ENCODE results near the gene MITF.

- TF ChIP-seq POLR2A (IDR thresholded peaks at IDR 0.05; ENCODE audit: low read length) (no peak), GATA1 (IDR thresholded peaks at IDR 0.05; ENCODE audit: low read depth, low read length) (no peak)
Measured at GRCh38 chr3:69915726-69916125, 176.5 kb downstream of the MITF start.
